HG03025 (cell line): ENCODE data around the gene USF1.
"Not testable (repeated sequence)": the region's sequence is repeated elsewhere in the genome, so short reads cannot be mapped to it uniquely, and the experiment has no call there.

Source experiments
- ATAC-seq: cut with Tn5 transposase; IDR thresholded peaks from one replicate; pipeline ENCODE4 v1.9.1; 2021; ENCODE audit warnings: mild to moderate bottlenecking, moderate library complexity; ENCODE audit not compliant: unreplicated experiment, low FRiP score

Gene USF1

DNA sequence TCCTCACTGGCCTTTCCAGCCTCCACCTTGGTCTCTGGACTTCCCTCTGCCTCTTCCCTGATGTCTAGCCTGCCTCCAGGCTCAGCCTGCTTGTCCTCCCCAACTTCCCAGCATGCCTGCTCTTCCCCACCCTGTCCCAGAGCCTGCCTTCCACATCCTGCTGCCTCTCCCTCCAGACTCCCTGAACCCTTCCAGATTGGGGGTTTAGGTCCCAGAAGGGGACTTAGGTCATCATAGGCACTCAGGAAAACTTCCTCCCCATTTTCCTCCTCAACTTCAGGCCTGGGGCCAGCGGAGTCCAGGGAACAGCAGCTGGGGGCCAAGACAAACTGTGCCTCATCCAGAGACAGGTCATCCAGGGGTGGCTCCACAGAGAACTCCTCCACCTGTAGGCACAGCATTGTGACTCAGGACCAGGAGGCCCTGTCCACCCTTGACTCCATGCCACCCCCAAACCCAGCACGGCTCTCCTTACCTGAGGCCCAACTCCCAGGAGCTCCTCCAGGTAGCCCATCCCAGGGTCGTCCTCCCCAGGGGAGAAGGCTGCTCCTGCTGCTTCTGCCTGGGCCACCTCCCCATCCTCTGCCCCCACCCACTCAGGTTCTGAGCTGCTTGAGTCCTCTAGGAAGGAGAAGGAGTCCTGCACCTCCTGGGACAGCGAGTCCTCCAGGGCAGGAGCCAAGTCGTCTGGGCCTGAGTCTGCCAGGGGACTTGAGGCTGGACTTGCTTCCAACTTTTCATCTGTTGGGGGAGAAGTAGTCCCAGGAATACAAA, 3.4 kb upstream of the USF1 start:
- no peak for ATAC-seq

GRCh38 chr1:161047436-161048420, 2.0 kb upstream of the USF1 start:
- no peak for ATAC-seq

- no peak for ATAC-seq
Observed at GRCh38 chr1:161046605-161047228, 940 bp upstream of the USF1 start.

GRCh38 chr1:161044908-161045735, 655 bp downstream of the USF1 start:
- ATAC-seq, result peak; percentile 29

GRCh38 chr1:161044535-161044907, 1.3 kb downstream of the USF1 start:
- ATAC-seq, result no peak

- ATAC-seq, result no peak
Observed at GRCh38 chr1:161039546-161039945, 6.2 kb downstream of the USF1 start.

- no peak for ATAC-seq
Observed at GRCh38 chr1:161039154-161039545, 6.6 kb downstream of the USF1 start.

- peak; percentile 72 for ATAC-seq
Observed at GRCh38 chr1:161038523-161039153, 7.1 kb downstream of the USF1 start, which contains the start of gene TSTD1. Gene TSTD1, minus strand, starts transcription at chr1:161038964. Its CDS starts 75 bp downstream, at chr1:161038889.

DNA sequence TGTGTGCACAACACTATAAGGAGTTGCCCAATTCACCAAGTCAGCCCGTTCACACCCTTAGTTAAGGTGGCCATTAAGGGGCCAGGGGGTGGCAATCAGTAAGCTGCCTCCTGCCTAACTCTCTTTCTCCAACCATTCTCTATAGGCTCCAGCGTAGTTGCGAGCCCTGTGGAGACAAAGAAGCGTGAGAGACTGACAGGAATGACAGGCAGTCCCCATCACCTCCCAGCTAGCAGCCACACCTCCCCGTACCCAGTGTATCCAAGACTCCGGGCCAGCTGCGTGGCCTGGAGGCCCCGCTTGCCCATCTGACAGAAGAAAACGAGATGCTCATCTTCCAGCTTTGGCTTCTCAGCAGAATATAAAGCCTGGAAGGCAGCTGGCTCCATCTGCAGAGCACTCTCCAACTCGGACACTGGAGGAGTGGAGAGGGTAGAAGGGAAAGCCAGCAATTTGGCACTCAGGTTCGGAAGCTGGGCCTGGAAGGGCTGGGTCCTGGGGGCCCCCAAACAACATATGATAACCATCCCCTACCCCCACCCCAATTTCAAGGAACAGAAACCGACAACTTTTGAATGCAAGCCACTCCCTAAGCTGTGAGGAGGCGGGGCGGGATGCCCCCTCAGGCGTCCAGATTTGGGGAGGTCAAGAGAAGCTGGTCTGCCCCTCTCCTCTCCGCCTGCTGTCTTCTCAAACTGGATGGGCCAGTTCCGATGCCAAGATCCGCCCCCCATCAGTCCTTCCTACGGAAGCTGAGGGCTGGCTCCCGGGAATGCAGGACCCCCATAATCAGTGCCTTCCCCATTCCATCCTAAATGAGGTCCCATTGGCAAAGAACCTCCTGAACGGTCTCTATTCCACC, 7.9 kb downstream of the USF1 start:
- ATAC-seq, result no peak

GRCh38 chr1:161033751-161034150, 12.0 kb downstream of the USF1 start:
- ATAC-seq, result no peak

- no peak for ATAC-seq
Observed at GRCh38 chr1:161032409-161032808, 13.4 kb downstream of the USF1 start.

DNA sequence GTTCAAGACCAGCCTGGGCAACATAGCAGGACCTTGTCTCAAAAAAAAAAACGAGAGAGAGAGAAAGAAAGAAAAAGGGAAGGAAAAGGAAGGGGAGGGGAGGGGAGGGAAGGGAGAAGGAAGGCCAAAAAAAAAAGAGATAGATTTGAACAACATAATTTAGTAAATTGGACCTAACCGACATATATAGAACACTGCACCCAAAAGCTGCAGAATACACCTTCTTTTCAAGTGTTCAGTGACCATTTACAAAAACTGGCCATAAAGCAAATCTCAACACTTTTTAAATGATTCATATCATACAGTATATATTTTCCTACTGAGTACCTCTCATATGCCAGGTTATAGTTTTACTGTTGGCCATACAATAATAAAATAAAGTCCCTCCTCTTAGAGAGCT, 13.9 kb downstream of the USF1 start:
- no peak for ATAC-seq

- not testable (repeated sequence) for ATAC-seq
Observed at GRCh38 chr1:161029466-161029865, 16.3 kb downstream of the USF1 start.

DNA sequence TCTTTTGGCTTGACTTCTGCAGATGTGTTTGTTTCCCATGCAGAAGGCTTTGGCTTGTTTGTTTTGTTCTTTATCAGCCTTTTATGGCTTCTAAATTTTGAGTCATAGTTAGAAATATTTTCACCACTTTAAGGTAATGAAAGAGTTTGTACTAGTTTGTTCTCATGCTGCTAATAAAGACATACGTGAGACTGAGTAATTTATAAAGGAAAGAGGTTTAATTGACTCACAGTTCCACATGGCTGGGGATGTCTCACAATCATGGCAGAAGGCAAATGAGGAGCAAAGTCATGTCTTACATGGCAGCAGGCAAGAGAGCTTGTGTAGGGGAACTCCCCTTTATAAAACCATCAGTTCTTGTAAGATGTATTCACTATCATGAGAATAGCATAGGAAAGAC, 18.8 kb downstream of the USF1 start:
- ATAC-seq, result not testable (repeated sequence)

DNA sequence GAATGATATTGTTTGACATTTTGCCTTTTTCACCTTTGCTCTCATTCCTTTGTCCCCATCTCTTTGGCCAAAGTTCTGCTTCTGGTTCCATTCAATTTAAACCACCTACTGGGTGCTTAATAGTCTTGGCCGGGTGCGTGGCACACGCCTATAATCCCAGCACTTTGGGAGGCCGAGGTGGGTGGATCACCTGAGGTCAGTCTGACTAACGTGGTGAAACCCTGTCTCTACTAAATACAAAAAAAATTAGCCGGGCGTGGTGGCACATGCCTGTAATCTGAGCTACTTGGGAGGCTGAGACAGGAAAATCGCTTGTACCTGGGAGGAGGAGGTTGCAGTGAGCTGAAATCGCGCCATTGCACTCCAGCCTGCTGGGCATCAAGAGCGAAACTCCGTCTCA, 23.3 kb downstream of the USF1 start:
- not testable (repeated sequence) for ATAC-seq

DNA sequence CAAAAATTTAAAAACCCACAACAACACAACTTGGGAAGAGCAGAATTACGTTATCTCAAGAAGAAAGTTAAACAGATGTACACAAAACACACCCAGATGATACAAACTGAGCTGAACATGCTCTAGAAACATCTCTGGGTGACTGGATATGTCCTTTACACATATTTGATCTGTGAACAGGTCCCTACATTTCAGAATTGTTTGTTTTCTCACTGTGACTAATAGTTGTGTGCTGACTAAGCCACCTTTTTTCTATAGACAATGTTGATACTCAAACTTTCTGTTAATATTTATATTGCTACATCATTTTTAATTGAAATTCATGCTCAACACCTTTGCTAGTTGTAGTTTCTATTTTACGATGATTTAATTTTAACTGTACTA, 23.8 kb downstream of the USF1 start:
- no peak for ATAC-seq

DNA sequence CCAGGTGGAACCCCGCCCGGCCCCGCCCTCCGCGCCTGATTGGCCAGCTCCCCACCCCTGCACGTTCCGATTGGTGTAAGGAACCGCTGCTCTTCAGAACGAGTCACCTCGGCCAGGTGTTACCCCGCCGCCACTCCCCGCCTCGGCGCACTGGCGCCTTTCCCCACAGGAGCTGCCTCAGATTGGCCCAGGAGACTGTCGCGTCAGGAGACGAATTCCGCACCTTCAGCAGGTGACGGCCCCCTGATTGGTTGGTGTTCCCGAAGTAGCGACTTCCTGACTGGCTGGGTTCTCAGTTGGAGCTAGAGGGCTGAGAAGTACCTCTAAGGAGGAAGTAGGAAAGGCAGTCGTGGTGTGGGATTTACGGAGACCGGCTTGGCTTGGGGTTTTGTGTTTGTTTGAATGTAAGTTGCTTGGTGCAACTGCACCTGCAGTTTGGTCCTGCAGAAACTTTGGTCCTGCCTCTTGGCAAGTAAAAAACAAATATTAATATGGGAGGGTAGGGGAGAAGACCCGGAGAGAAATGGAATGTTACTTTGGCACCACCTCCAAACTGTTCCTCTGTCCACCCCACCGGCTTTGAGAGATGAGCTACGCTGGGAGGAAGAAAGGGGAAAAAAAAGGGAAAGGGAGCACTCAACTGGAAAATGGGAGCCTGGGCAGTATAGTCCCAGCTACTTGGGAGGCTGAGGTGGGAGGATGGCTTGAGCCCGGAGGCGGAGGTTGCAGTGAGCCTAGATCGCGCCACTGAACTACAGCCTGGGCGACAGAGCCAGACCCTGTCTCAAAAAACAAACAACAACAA, 24.4 kb downstream of the USF1 start:
- ATAC-seq, result peak; percentile 81
